ENCODE measurements around the gene SIM1.

Gene SIM1

GRCh38 chr6:100349366-100349765 lies 115.4 kb downstream of the SIM1 start:
- no peak for DNase-seq

DNA sequence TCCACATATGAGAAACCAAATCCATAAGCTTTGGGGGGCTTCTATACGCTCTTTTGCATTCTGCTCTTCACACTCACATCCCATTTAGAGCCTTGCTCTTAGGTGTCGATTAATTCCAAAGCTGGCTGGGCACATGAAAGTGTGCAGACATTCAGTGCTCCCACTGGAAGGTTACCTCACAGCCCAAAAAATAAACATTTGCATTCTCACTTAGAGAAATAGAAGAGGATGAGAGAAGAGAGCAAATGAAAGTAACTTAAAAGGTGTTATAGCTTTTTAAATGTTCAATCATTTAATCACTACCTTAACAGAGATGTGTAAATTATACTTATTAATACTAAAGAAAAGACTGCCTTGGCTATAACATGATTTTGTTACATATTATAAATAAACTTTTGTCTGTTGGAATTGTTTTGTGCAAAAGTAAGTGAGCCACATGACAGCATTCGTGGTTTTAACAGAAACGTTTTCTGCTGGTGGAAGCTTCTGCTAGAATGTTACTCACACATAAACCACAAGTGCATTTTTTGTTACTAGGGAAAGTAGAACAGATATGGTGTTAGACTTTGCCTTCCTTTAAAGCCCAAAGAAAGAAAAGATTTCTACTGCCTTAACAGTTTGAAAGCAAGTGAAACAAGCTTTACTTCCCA lies 116.7 kb downstream of the SIM1 start:
- peak; percentile 79 for DNase-seq

DNA sequence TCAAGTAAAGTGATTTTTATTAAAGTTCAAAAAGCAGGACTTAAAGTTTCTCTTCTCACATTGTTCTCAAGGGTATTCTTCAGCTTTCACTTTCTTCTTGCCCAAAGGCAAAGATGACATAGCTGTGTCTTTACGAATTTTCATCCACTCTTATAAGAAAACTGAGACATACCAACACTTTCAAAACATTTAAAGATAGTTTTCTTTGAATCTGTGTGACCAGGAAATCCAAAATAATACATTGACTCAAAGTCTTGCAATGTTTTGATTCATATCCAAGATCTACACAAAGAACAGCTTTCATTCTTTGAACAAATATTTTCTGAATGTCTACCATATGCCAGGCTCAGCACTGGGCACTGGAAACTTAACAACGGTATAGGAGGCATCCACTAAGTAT lies 117.9 kb downstream of the SIM1 start:
- peak; percentile 75 for DNase-seq

- no peak for DNase-seq
Measured at GRCh38 chr6:100346203-100346602, 118.5 kb downstream of the SIM1 start.

DNA sequence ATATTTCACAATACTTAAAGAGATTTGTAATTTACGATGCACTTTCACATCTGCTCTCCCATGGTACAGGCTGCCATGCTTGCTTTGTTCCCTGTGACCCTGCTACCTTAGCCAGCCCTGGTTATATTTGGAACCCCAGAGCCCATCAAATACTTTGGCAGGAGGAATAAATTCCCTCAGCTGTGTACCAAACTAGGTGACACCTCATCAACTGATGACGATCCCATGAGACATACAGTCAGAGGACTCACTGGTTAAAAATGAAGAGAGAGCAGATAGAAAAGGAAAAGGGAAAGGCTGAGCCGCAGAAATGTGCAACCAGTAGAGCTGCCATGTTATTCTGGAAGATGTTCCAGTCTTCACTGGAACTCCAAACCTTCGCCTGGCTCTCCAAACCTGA lies 120.0 kb downstream of the SIM1 start:
- peak; percentile 65 for DNase-seq

GRCh38 chr6:100344321-100344720 lies 120.4 kb downstream of the SIM1 start:
- DNase-seq, result no peak

DNA sequence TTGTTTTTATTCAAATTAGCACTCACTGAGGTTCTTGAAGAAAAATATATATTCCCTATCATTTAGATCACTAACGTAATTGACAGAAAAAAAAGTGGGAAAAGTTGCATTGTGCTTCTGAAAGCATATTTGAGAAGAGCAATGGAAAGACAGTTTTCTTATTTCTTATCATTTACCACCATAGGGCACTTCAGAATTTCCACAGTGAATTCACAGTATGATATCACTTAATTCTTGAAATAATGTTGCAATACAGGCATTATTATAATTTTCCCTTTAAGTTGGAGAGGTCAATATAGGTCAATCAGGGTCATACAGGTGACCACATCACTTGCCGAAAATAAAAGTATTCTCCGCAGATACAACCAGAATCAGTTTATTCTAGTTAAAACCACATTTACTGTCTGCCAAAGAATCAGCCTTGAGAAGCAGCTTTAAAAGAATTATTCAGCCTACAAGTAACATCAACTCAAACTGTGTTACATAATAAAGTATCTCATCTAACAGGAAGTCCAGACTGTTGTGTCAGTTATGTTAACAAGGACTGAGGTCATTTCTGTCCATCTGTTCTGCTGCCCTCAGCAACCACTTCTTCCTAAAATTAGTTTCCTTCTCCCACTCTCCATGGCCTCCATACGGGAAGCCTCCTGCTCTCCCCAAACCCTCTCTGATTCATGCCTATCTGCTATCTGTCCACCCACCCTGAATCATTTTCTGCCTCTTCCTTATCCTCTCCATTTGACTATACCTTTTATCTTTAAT lies 121.2 kb downstream of the SIM1 start:
- DNase-seq, result peak; percentile 21

DNA sequence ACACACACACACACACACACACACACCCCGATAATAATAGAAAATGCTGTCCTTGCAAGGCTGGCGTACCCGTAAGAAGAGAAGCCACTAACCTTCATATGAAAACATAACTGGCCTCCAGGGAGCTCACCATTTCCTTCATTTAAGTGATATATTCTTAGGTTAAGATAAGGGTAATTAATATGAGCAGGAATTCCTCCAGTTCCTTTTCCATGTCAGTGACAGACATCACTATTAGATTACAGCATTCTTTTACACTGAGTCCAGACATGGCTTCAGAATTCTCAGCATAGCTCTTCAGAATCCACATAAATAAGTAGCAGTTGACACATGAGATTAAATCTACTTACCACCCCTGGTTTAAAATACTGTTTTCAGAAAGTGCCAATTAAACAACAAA lies 121.9 kb downstream of the SIM1 start:
- peak; percentile 84 for DNase-seq

GRCh38 chr6:100339574-100340255 lies 125.0 kb downstream of the SIM1 start:
- peak; percentile 45 for DNase-seq

GRCh38 chr6:100338090-100338489 lies 126.6 kb downstream of the SIM1 start:
- no peak for DNase-seq

- no peak for DNase-seq
Measured at GRCh38 chr6:100336876-100337275, 127.8 kb downstream of the SIM1 start.

GRCh38 chr6:100335991-100336390 lies 128.7 kb downstream of the SIM1 start:
- DNase-seq, result peak; percentile 78

All from fibroblast of skin of abdomen (primary cell).